ENCODE results near the gene RADX. TPM values are rescaled to one million over a fixed set of nuclear protein-coding genes. Genes with fewer than 3 reads are reported as not detected.

The RADX gene
- total RNA-seq, 1 donor from 2014 or later, result 7.5 TPM

- Mint-ChIP-seq H3K27ac (ENCODE audit: unreplicated experiment) (no peak overlapping the region), H3K27me3 (ENCODE audit: unreplicated experiment) (no peaks in the 10 kb centered on the region), H3K36me3 (ENCODE audit: unreplicated experiment) (no peaks in the 10 kb centered on the region), H3K4me1 (ENCODE audit: low read depth, unreplicated experiment) (peaks cover 4% of the 10 kb centered on the region), H3K9me3 (ENCODE audit: unreplicated experiment) (no peaks in the 10 kb centered on the region), H3K4me3 (ENCODE audit: unreplicated experiment) (no peak overlapping the region)
- no peak for DNase-seq
- TF ChIP-seq, protein P1, sequence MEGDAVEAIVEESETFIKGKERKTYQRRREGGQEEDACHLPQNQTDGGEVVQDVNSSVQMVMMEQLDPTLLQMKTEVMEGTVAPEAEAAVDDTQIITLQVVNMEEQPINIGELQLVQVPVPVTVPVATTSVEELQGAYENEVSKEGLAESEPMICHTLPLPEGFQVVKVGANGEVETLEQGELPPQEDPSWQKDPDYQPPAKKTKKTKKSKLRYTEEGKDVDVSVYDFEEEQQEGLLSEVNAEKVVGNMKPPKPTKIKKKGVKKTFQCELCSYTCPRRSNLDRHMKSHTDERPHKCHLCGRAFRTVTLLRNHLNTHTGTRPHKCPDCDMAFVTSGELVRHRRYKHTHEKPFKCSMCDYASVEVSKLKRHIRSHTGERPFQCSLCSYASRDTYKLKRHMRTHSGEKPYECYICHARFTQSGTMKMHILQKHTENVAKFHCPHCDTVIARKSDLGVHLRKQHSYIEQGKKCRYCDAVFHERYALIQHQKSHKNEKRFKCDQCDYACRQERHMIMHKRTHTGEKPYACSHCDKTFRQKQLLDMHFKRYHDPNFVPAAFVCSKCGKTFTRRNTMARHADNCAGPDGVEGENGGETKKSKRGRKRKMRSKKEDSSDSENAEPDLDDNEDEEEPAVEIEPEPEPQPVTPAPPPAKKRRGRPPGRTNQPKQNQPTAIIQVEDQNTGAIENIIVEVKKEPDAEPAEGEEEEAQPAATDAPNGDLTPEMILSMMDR (IDR thresholded peaks at IDR 0.05; ENCODE audit: partially characterized antibody, unreplicated experiment), result no peak
Observed at GRCh38 chrX:106710771-106711170, 99.0 kb downstream of the RADX start.

- H3K4me1 Mint-ChIP-seq (ENCODE audit: low read depth, unreplicated experiment), result peaks cover 4% of the 10 kb centered on the region
- no peaks in the 10 kb centered on the region for H3K27me3 Mint-ChIP-seq (ENCODE audit: unreplicated experiment)
- H3K4me3 Mint-ChIP-seq (ENCODE audit: unreplicated experiment), result no peak overlapping the region
- H3K9me3 Mint-ChIP-seq (ENCODE audit: unreplicated experiment), result no peaks in the 10 kb centered on the region
- DNase-seq, result no peak
- no peak overlapping the region for H3K27ac Mint-ChIP-seq (ENCODE audit: unreplicated experiment)
- TF ChIP-seq, protein P1 (IDR thresholded peaks at IDR 0.05; ENCODE audit: partially characterized antibody, unreplicated experiment), result no peak
- H3K36me3 Mint-ChIP-seq (ENCODE audit: unreplicated experiment), result no peaks in the 10 kb centered on the region
Observed at GRCh38 chrX:106711375-106711774, 99.6 kb downstream of the RADX start.

GRCh38 chrX:106716004-106716403 lies 104.2 kb downstream of the RADX start:
- no peak overlapping the region for H3K27ac Mint-ChIP-seq (ENCODE audit: unreplicated experiment)
- H3K4me3 Mint-ChIP-seq (ENCODE audit: unreplicated experiment), result no peak overlapping the region
- H3K9me3 Mint-ChIP-seq (ENCODE audit: unreplicated experiment), result no peaks in the 10 kb centered on the region
- DNase-seq, result no peak
- TF ChIP-seq, protein P1 (IDR thresholded peaks at IDR 0.05; ENCODE audit: partially characterized antibody, unreplicated experiment), result no peak
- no peaks in the 10 kb centered on the region for H3K36me3 Mint-ChIP-seq (ENCODE audit: unreplicated experiment)
- peaks cover 3% of the 10 kb centered on the region for H3K4me1 Mint-ChIP-seq (ENCODE audit: low read depth, unreplicated experiment)
- H3K27me3 Mint-ChIP-seq (ENCODE audit: unreplicated experiment), result no peaks in the 10 kb centered on the region

DNA sequence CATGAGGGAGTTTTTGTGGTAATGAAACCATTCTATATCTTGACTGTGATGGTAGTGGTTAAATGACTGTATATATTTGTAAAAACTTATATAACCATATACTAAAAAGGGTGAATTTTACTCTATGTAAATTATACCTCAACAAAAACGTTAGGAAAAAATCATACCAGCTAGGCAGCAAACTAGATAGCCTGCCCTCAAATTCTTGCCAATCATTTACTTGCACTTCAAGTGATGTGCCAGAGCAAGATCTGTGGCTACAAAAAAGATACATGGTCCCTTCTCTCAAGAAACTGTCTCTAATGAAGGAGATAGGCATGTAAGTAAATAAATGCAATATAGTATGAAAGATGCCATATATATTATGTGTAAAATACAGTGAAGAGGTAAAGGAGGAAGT lies 104.7 kb downstream of the RADX start:
- Mint-ChIP-seq H3K27me3 (ENCODE audit: unreplicated experiment) (no peaks in the 10 kb centered on the region), H3K4me1 (ENCODE audit: low read depth, unreplicated experiment) (no peaks in the 10 kb centered on the region), H3K27ac (ENCODE audit: unreplicated experiment) (no peak overlapping the region), H3K4me3 (ENCODE audit: unreplicated experiment) (no peak overlapping the region), H3K36me3 (ENCODE audit: unreplicated experiment) (no peaks in the 10 kb centered on the region), H3K9me3 (ENCODE audit: unreplicated experiment) (no peaks in the 10 kb centered on the region)
- TF ChIP-seq, protein P1 (IDR thresholded peaks at IDR 0.05; ENCODE audit: partially characterized antibody, unreplicated experiment), result no peak
- no peak for DNase-seq

DNA sequence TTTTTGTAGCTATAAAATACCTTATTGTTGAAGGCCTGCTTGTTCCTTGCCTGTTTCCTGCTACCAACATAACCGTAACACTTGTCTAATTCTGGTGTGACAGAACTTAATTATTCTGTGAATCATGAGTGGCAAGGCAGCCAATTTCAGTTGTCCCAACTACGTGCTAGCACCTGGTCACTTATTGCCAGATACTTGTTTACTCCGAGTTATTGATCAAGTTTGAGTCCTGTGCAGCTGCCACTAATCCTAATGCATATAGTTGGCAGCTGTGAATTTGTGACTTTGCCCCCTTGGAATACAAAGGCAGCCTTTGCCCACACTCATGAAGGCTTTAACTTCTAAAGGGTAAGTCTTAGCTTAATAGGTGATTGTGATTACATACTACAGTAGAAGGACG lies 106.9 kb downstream of the RADX start:
- Mint-ChIP-seq H3K4me3 (ENCODE audit: unreplicated experiment) (no peak overlapping the region), H3K4me1 (ENCODE audit: low read depth, unreplicated experiment) (no peaks in the 10 kb centered on the region), H3K9me3 (ENCODE audit: unreplicated experiment) (no peaks in the 10 kb centered on the region), H3K36me3 (ENCODE audit: unreplicated experiment) (no peaks in the 10 kb centered on the region), H3K27me3 (ENCODE audit: unreplicated experiment) (no peaks in the 10 kb centered on the region), H3K27ac (ENCODE audit: unreplicated experiment) (no peak overlapping the region)
- TF ChIP-seq, protein P1 (IDR thresholded peaks at IDR 0.05; ENCODE audit: partially characterized antibody, unreplicated experiment), result no peak
- no peak for DNase-seq
